Natural killer cell treated with Interleukin-12 subunit alpha and Interleukin-12 subunit beta and Interleukin-15 and Interleukin-18, amount 100 ng/mL, for 72 hours (primary cell): ENCODE results near the gene ACSF3. TPM values are rescaled to one million over a fixed set of nuclear protein-coding genes. Genes with fewer than 3 reads are reported as not detected.

Experiments
- ATAC-seq, 2 donors: fragments of 150-1000 bp; cut with Tn5 transposase in 1 of 2; sonication (Bioruptor Pico), chemical (Tn5 transposase) in 1 of 2; 2 replicates each; pipeline ENCODE4 v1.10.0; 2021
- DNase-seq: peaks from one replicate; pipeline ENCODE4 v3.0.0; 2022; ENCODE audit warnings: low spot score
- H3K27ac Mint-ChIP-seq, 2 donors: 1 replicate in 1 of 2; 2 replicates in 1 of 2; pipeline ENCODE4 v1.8.0; 2022; ENCODE audit warnings: mixed read lengths in 2 of 2, mild to moderate bottlenecking in 1 of 2, moderate library complexity in 1 of 2
- H3K27me3 Mint-ChIP-seq, 2 donors: 1 replicate in 1 of 2; 2 replicates in 1 of 2; pipeline ENCODE4 v1.8.0; 2022; ENCODE audit warnings: mixed read lengths in 2 of 2
- H3K36me3 Mint-ChIP-seq: one replicate; pipeline ENCODE4 v1.8.0; 2022; ENCODE audit warnings: mixed read lengths
- H3K4me1 Mint-ChIP-seq, 2 donors: 1 replicate in 1 of 2; 2 replicates in 1 of 2; pipeline ENCODE4 v1.8.0; 2022; ENCODE audit warnings: low read depth in 2 of 2, mixed read lengths in 2 of 2, mild to moderate bottlenecking in 1 of 2
- H3K4me3 Mint-ChIP-seq: one replicate; pipeline ENCODE4 v1.8.0; 2022; ENCODE audit warnings: mixed read lengths
- H3K9me3 Mint-ChIP-seq: 2 replicates; pipeline ENCODE4 v1.8.0; 2022; ENCODE audit warnings: mixed read lengths
- total RNA-seq, 2 donors: library from RNA; stranded (reverse); gene quantifications; one replicate each; pipeline ENCODE4 v1.2.3, GENCODE V29; 2022

ACSF3 gene
- total RNA-seq, 2 donors from 2014 or later = 52.3 to 125 TPM

- DNase-seq = no peak
- Mint-ChIP-seq H3K36me3 (peaks cover 8% of the 10 kb centered on the region), H3K9me3 (no peaks in the 10 kb centered on the region), H3K27ac (peak overlapping the region in 1 of 2 donors; percentile 80), H3K27me3 (no peaks in the 10 kb centered on the region), H3K4me1 (peaks cover 20 to 37% of the 10 kb centered on the region in 2 donors), H3K4me3 (no peak overlapping the region)
- peak in 1 of 2 donors; percentile 71 for ATAC-seq
Observed at GRCh38 chr16:89118361-89119165, 24.9 kb downstream of the ACSF3 start.

GRCh38 chr16:89119166-89119621 is 25.5 kb downstream of the ACSF3 start:
- DNase-seq (peak; percentile 40), ATAC-seq (no peak)
- Mint-ChIP-seq H3K4me3 (no peak overlapping the region), H3K27me3 (no peaks in the 10 kb centered on the region), H3K36me3 (peaks cover 8% of the 10 kb centered on the region), H3K27ac (no peak overlapping the region), H3K9me3 (no peaks in the 10 kb centered on the region), H3K4me1 (peaks cover 20 to 34% of the 10 kb centered on the region in 2 donors)

- H3K4me3 Mint-ChIP-seq = no peak overlapping the region
- no peak overlapping the region for H3K27ac Mint-ChIP-seq
- peaks cover 17 to 34% of the 10 kb centered on the region in 2 donors for H3K4me1 Mint-ChIP-seq
- H3K9me3 Mint-ChIP-seq = no peaks in the 10 kb centered on the region
- ATAC-seq (no peak), DNase-seq (peak; percentile 52)
- no peaks in the 10 kb centered on the region for H3K27me3 Mint-ChIP-seq
- H3K36me3 Mint-ChIP-seq = peaks cover 8% of the 10 kb centered on the region
Observed at GRCh38 chr16:89119661-89120141, 26.0 kb downstream of the ACSF3 start.

GRCh38 chr16:89120281-89120680 is 26.6 kb downstream of the ACSF3 start:
- no peaks in the 10 kb centered on the region for H3K9me3 Mint-ChIP-seq
- DNase-seq (peak; percentile 37), ATAC-seq (no peak)
- H3K27me3 Mint-ChIP-seq = no peaks in the 10 kb centered on the region
- H3K27ac Mint-ChIP-seq = no peak overlapping the region
- peaks cover 2% of the 10 kb centered on the region for H3K36me3 Mint-ChIP-seq
- peaks cover 11 to 28% of the 10 kb centered on the region in 2 donors for H3K4me1 Mint-ChIP-seq
- no peak overlapping the region for H3K4me3 Mint-ChIP-seq

GRCh38 chr16:89120921-89121351 is 27.3 kb downstream of the ACSF3 start:
- H3K27me3 Mint-ChIP-seq = no peaks in the 10 kb centered on the region
- no peak overlapping the region for H3K27ac Mint-ChIP-seq
- H3K4me3 Mint-ChIP-seq = no peak overlapping the region
- H3K36me3 Mint-ChIP-seq = no peaks in the 10 kb centered on the region
- ATAC-seq (no peak), DNase-seq (peak; percentile 38)
- peaks cover 5 to 22% of the 10 kb centered on the region in 2 donors for H3K4me1 Mint-ChIP-seq
- H3K9me3 Mint-ChIP-seq = no peaks in the 10 kb centered on the region

- Mint-ChIP-seq H3K4me1 (peaks cover 0 to 18% of the 10 kb centered on the region in 2 donors), H3K27me3 (no peaks in the 10 kb centered on the region), H3K9me3 (no peaks in the 10 kb centered on the region), H3K4me3 (no peak overlapping the region), H3K27ac (no peak overlapping the region), H3K36me3 (no peaks in the 10 kb centered on the region)
- DNase-seq = peak; percentile 39
- no peak for ATAC-seq
Observed at GRCh38 chr16:89121691-89122321, 28.2 kb downstream of the ACSF3 start.

GRCh38 chr16:89122322-89122851 is 28.7 kb downstream of the ACSF3 start:
- Mint-ChIP-seq H3K4me1 (peaks cover 0 to 12% of the 10 kb centered on the region in 2 donors), H3K4me3 (no peak overlapping the region), H3K9me3 (no peaks in the 10 kb centered on the region), H3K36me3 (no peaks in the 10 kb centered on the region), H3K27ac (no peak overlapping the region), H3K27me3 (no peaks in the 10 kb centered on the region)
- no peak for ATAC-seq
- DNase-seq = peak; percentile 59

- DNase-seq = peak; percentile 56
- no peak overlapping the region for H3K4me3 Mint-ChIP-seq
- no peak for ATAC-seq
- H3K27me3 Mint-ChIP-seq = no peaks in the 10 kb centered on the region
- H3K36me3 Mint-ChIP-seq = no peaks in the 10 kb centered on the region
- no peaks in the 10 kb centered on the region for H3K9me3 Mint-ChIP-seq
- H3K27ac Mint-ChIP-seq = no peak overlapping the region
- peaks cover 0 to 7% of the 10 kb centered on the region in 2 donors for H3K4me1 Mint-ChIP-seq
Observed at GRCh38 chr16:89123001-89123830, 29.6 kb downstream of the ACSF3 start.

GRCh38 chr16:89123831-89124100 is 30.1 kb downstream of the ACSF3 start:
- no peak for DNase-seq
- no peaks in the 10 kb centered on the region for H3K27me3 Mint-ChIP-seq
- H3K4me1 Mint-ChIP-seq = peaks cover 0 to 4% of the 10 kb centered on the region in 2 donors
- H3K27ac Mint-ChIP-seq = no peak overlapping the region
- no peaks in the 10 kb centered on the region for H3K9me3 Mint-ChIP-seq
- H3K4me3 Mint-ChIP-seq = no peak overlapping the region
- peaks cover 1% of the 10 kb centered on the region for H3K36me3 Mint-ChIP-seq
- no peak for ATAC-seq

GRCh38 chr16:89129378-89129777 is 35.7 kb downstream of the ACSF3 start:
- no peak for DNase-seq
- Mint-ChIP-seq H3K36me3 (peaks cover 23% of the 10 kb centered on the region), H3K27me3 (no peaks in the 10 kb centered on the region), H3K4me3 (no peak overlapping the region), H3K9me3 (no peaks in the 10 kb centered on the region), H3K27ac (peak overlapping the region in 1 of 2 donors; percentile 21), H3K4me1 (peaks cover 4 to 21% of the 10 kb centered on the region in 2 donors)
- no peak for ATAC-seq

- ATAC-seq (no peak), DNase-seq (no peak)
- Mint-ChIP-seq H3K4me3 (no peak overlapping the region), H3K9me3 (no peaks in the 10 kb centered on the region), H3K36me3 (peaks cover 23% of the 10 kb centered on the region), H3K27me3 (no peaks in the 10 kb centered on the region), H3K27ac (no peak overlapping the region), H3K4me1 (peaks cover 4 to 24% of the 10 kb centered on the region in 2 donors)
Observed at GRCh38 chr16:89130448-89130847, 36.8 kb downstream of the ACSF3 start.

GRCh38 chr16:89131783-89132182 is 38.1 kb downstream of the ACSF3 start:
- Mint-ChIP-seq H3K4me3 (no peak overlapping the region), H3K36me3 (peaks cover 23% of the 10 kb centered on the region), H3K4me1 (peaks cover 4 to 24% of the 10 kb centered on the region in 2 donors), H3K27ac (peak overlapping the region in 1 of 2 donors; percentile 70), H3K27me3 (no peaks in the 10 kb centered on the region), H3K9me3 (no peaks in the 10 kb centered on the region)
- ATAC-seq (peak in 1 of 2 donors; percentile 50), DNase-seq (no peak)

- Mint-ChIP-seq H3K36me3 (peaks cover 23% of the 10 kb centered on the region), H3K4me1 (peaks cover 4 to 24% of the 10 kb centered on the region in 2 donors), H3K9me3 (no peaks in the 10 kb centered on the region), H3K4me3 (no peak overlapping the region), H3K27me3 (no peaks in the 10 kb centered on the region), H3K27ac (no peak overlapping the region)
- DNase-seq = peak; percentile 20
- peak in 1 of 2 donors; percentile 28 for ATAC-seq
Observed at GRCh38 chr16:89132194-89133005, 38.7 kb downstream of the ACSF3 start.
